T-cell (primary cell): Measurements from ENCODE around the gene FYB1. TPM values are rescaled to one million over a fixed set of nuclear protein-coding genes. Genes with fewer than 3 reads are reported as not detected.

ENCODE experiments used
- ATAC-seq, 4 experiments: fragments of 200-7000 bp in 3 of 4; fragments of 150-1000 bp in 1 of 4; cut with Tn5 transposase; replicated peaks in 1 of 4; 1 replicate in 3 of 4; 2 replicates in 1 of 4; pipeline ENCODE4 v1.10.0; 2021; ENCODE audit warnings: moderate library complexity in 3 of 4, mild to moderate bottlenecking in 2 of 4, moderate number of reproducible peaks in 1 of 4
- CTCF ChIA-PET, 2 donors: fragments of 300-600 bp; sonication (Branson Sonifier 250); formaldehyde crosslinking; loops; one replicate each; lab custom pipeline; 2022; ENCODE audit warnings: antibody characterized with exemption in 2 of 2; lab: Charles Lee
- POLR2A ChIA-PET, 2 donors: fragments of 300-600 bp; sonication (Branson Sonifier 250); formaldehyde crosslinking; loops; one replicate each; lab custom pipeline; 2022; ENCODE audit warnings: antibody characterized with exemption in 2 of 2; lab: Charles Lee
- DNase-seq, 35 experiments: peaks; one replicate each; pipeline versions ENCODE4 v3.0.0 to v3.0.0-alpha.2; 2013 to 2023
- H3K27ac ChIP-seq: one replicate; pipeline ENCODE4 v1.5.1; 2013; ENCODE audit warnings: low read length
- H3K27me3 ChIP-seq, 2 experiments: replicated peaks in 1 of 2; 1 replicate in 1 of 2; 2 replicates in 1 of 2; pipeline versions ENCODE4 v1.6.1 to v1.7.0; 2013; ENCODE audit warnings: low read length in 1 of 2, mixed read lengths in 1 of 2; ENCODE audit not compliant: control insufficient read depth in 2 of 2, insufficient read depth in 2 of 2; ENCODE audit errors: extremely low read depth in 1 of 2
- H3K36me3 ChIP-seq, 2 donors: 1 replicate in 1 of 2; 2 replicates in 1 of 2; pipeline versions ENCODE4 v1.6.1 to v1.7.0; 2013; ENCODE audit warnings: low read length in 1 of 2; ENCODE audit not compliant: control insufficient read depth in 2 of 2, insufficient read depth in 1 of 2; ENCODE audit errors: extremely low read depth in 1 of 2
- H3K4me1 ChIP-seq, 2 experiments: 1 replicate in 1 of 2; 2 replicates in 1 of 2; pipeline versions ENCODE4 v1.6.1 to v1.7.0; 2013; ENCODE audit warnings: low read length in 2 of 2, mixed read lengths in 1 of 2; ENCODE audit not compliant: insufficient read depth in 2 of 2, control insufficient read depth in 1 of 2; ENCODE audit errors: extremely low read depth in 1 of 2
- H3K4me3 ChIP-seq, 2 donors: 1 replicate in 1 of 2; 2 replicates in 1 of 2; pipeline versions ENCODE4 v1.5.1 to v1.7.0; 2013; ENCODE audit warnings: mild to moderate bottlenecking in 2 of 2, low read length in 1 of 2, moderate library complexity in 1 of 2; ENCODE audit not compliant: control insufficient read depth in 1 of 2; ENCODE audit errors: extremely low read depth in 1 of 2
- H3K9me3 ChIP-seq: 2 replicates; pipeline ENCODE4 v1.7.0; 2013
- H3K27ac Mint-ChIP-seq, 2 donors: one replicate each; pipeline ENCODE4 v1.8.0; 2020 to 2021; ENCODE audit warnings: mild to moderate bottlenecking in 2 of 2, mixed read lengths in 2 of 2
- H3K27me3 Mint-ChIP-seq, 2 donors: one replicate each; pipeline ENCODE4 v1.8.0; 2021 to 2022; ENCODE audit warnings: mixed read lengths in 2 of 2
- H3K36me3 Mint-ChIP-seq: one replicate; pipeline ENCODE4 v1.8.0; 2021; ENCODE audit warnings: mixed read lengths
- H3K4me1 Mint-ChIP-seq, 3 donors: one replicate each; pipeline ENCODE4 v1.8.0; 2020 to 2022; ENCODE audit warnings: mixed read lengths in 3 of 3, mild to moderate bottlenecking in 1 of 3
- H3K4me3 Mint-ChIP-seq, 3 donors: one replicate each; pipeline ENCODE4 v1.8.0; 2020 to 2022; ENCODE audit warnings: mild to moderate bottlenecking in 3 of 3, mixed read lengths in 3 of 3, moderate library complexity in 3 of 3
- H3K9me3 Mint-ChIP-seq, 3 donors: one replicate each; pipeline ENCODE4 v1.8.0; 2020 to 2022; ENCODE audit warnings: mixed read lengths in 3 of 3
- WGBS: methylation state at CpG from one replicate; pipeline ENCODE4 v1.1.5; 2013; ENCODE audit warnings: missing lambda C conversion rate; ENCODE audit not compliant: insufficient coverage; 5-methylcytosine and 5-hydroxymethylcytosine counted together
- total RNA-seq, 35 experiments: library from RNA in 6 of 35; stranded (reverse) in 6 of 35; fragments of 120-200 nt in 1 of 35; gene quantifications; one replicate each; pipeline versions ENCODE4 v1.2.1 to v1.2.4 and lab custom pipeline; 2013 to 2026

The FYB1 gene
- total RNA-seq, 5 donors from 2014 or later (not counting 1 experiment from before 2014, with no cell fraction given): 372 to 769 (median 428) TPM

- Mint-ChIP-seq H3K4me3 (no peak overlapping the region), H3K4me1 (peaks cover 74 to 82% (median 79%) of the 10 kb centered on the region in 3 donors), H3K27me3 (no peaks in the 10 kb centered on the region), H3K27ac (peak overlapping the region in 1 of 2 donors; percentile 57), H3K9me3 (no peaks in the 10 kb centered on the region), H3K36me3 (peaks cover 20% of the 10 kb centered on the region)
- Histone ChIP-seq H3K27ac (no peak overlapping the region), H3K4me1 (peaks cover 4 to 26% of the 10 kb centered on the region in 2 experiments), H3K4me3 (no peak overlapping the region), H3K9me3 (no peaks in the 10 kb centered on the region), H3K27me3 (no peaks in the 10 kb centered on the region), H3K36me3 (peaks cover 0 to 3% of the 10 kb centered on the region in 2 donors)
- ChIA-PET POLR2A (no interaction called here), CTCF (no interaction called here)
- ATAC-seq: no peak
- WGBS: no CpG with 5 or more reads among the region's 5 CpGs
- no peak for DNase-seq
These were observed 163.5 kb downstream of the FYB1 start for GRCh38 chr5:39055768-39056398.

Other genes starting within 250 kb of the FYB1 start
- 10 to 100 TPM; 68.5 to 85.8 (median 74.8) TPM for gene RICTOR, start 145.2 kb downstream of the FYB1 start, total RNA-seq
- under 1 TPM in 3 of 5 donors, not detected in 2; 0.41 to 0.59 (median 0.44) TPM for gene C9, start 144.9 kb upstream of the FYB1 start, total RNA-seq
- 1 to 10 TPM in 1 of 5 donors, under 1 TPM in 4; 0.47 to 1.1 (median 0.78) TPM for gene DAB2, start 205.4 kb upstream of the FYB1 start, total RNA-seq